Gastroesophageal sphincter (tissue), 4 donors: ENCODE data around the gene DNAAF1. TPM values are rescaled to one million over a fixed set of nuclear protein-coding genes. Genes with fewer than 3 reads are reported as not detected.

ENCODE experiments used
- ATAC-seq: fragments of 150-250 bp; one replicate; pipeline ENCODE4 v1.9.1; 2016; ENCODE audit warnings: mild to moderate bottlenecking, moderate library complexity
- H3K27ac ChIP-seq, 4 donors: fragments of 200-600 bp; sonication (generic) in 3 of 4; 1 replicate in 3 of 4; 2 replicates in 1 of 4; pipeline ENCODE4 v1.5.1; 2016 to 2019
- H3K27me3 ChIP-seq: fragments of 200-600 bp; sonication (generic); one replicate; pipeline ENCODE4 v1.5.1; 2019
- H3K36me3 ChIP-seq, 2 donors: fragments of 200-600 bp; sonication (generic); one replicate each; pipeline ENCODE4 v1.5.1; 2019; ENCODE audit warnings: control low read depth in 1 of 2
- H3K4me1 ChIP-seq, 3 donors: fragments of 200-600 bp; sonication (generic); 1 replicate in 2 of 3; 2 replicates in 1 of 3; pipeline ENCODE4 v1.5.1; 2016 to 2019; ENCODE audit warnings: control low read depth in 2 of 3
- H3K4me3 ChIP-seq, 2 donors: fragments of 200-600 bp; sonication (generic); one replicate each; pipeline ENCODE4 v1.5.1; 2019; ENCODE audit warnings: mild to moderate bottlenecking in 1 of 2, moderate library complexity in 1 of 2
- H3K9me3 ChIP-seq, 3 donors: fragments of 200-600 bp; sonication (generic); one replicate each; pipeline ENCODE4 v1.5.1; 2017 to 2019; ENCODE audit warnings: control low read depth in 2 of 3
- CTCF ChIP-seq, 4 experiments: fragments of 200-600 bp in 2 of 4; fragments of 450-650 bp in 2 of 4; sonication (generic) in 1 of 4; IDR thresholded peaks; one replicate each; pipeline ENCODE4 v1.5.1; 2017 to 2019; ENCODE audit warnings: antibody characterized with exemption in 4 of 4, mild to moderate bottlenecking in 2 of 4, moderate library complexity in 2 of 4
- EP300 ChIP-seq: sonication (generic); formaldehyde crosslinking; IDR thresholded peaks from one replicate; pipeline ENCODE4 v1.6.1; 2017; ENCODE audit warnings: antibody characterized with exemption, mild to moderate bottlenecking
- POLR2A ChIP-seq, 2 donors: fragments of 450-650 bp; IDR thresholded peaks; one replicate each; pipeline ENCODE4 v1.6.1; 2017; ENCODE audit warnings: antibody characterized with exemption in 2 of 2, mild to moderate bottlenecking in 2 of 2, moderate library complexity in 1 of 2
- POLR2AphosphoS5 ChIP-seq: sonication (generic); formaldehyde crosslinking; IDR thresholded peaks from one replicate; pipeline ENCODE4 v1.6.1; 2017; ENCODE audit warnings: antibody characterized with exemption
- WGBS, 2 donors: methylation state at CpG; one replicate each; pipeline ENCODE4 v1.1.5; 2018; ENCODE audit warnings: low coverage in 1 of 2; 5-methylcytosine and 5-hydroxymethylcytosine counted together
- total RNA-seq, 4 donors: library from RNA; depleted of rRNA; stranded (reverse); fragments of >200 nt; gene quantifications; one replicate each; pipeline ENCODE4 v1.1.0, GENCODE V29; 2016

DNAAF1 gene
- total RNA-seq, 4 donors from 2014 or later = 0.27 TPM; not detected in 3

GRCh38 chr16:84226026-84226425 is 80.9 kb downstream of the DNAAF1 start:
- Histone ChIP-seq H3K27ac (no peak overlapping the region), H3K36me3 (no peaks in the 10 kb centered on the region), H3K4me1 (peaks cover 0 to 12% (median 8%) of the 10 kb centered on the region in 3 donors), H3K9me3 (no peaks in the 10 kb centered on the region), H3K27me3 (no peaks in the 10 kb centered on the region), H3K4me3 (no peak overlapping the region)
- WGBS, 2 donors = 68 to 90% methylated on average over 2 to 6 of the region's 8 CpGs
- TF ChIP-seq EP300 (no peak), POLR2AphosphoS5 (no peak), CTCF (IDR thresholded peaks at IDR 0.05) (no peak), POLR2A (IDR thresholded peaks at IDR 0.05) (no peak)
- no peak for ATAC-seq

Other genes starting within 250 kb of the DNAAF1 start
- gene MLYCD, start 246.2 kb upstream of the DNAAF1 start, total RNA-seq = 10 to 100 TPM in 3 of 4 donors, 1 to 10 TPM in 1; 9.9 to 17.6 (median 12.2) TPM
- gene OSGIN1, start 192.1 kb upstream of the DNAAF1 start, total RNA-seq = 10 to 100 TPM in 2 of 4 donors, 1 to 10 TPM in 2; 7.9 to 12.5 (median 9.4) TPM
- 1 to 10 TPM in 1 of 4 donors, not detected in 3; 1.1 TPM for gene NECAB2, start 177.1 kb upstream of the DNAAF1 start, total RNA-seq
- not detected for gene SLC38A8, start 102.5 kb upstream of the DNAAF1 start, total RNA-seq
- gene MBTPS1, start 28.4 kb upstream of the DNAAF1 start, total RNA-seq = 10 to 100 TPM; 84.0 to 98.6 (median 90.9) TPM
- gene HSDL1, start 131 bp upstream of the DNAAF1 start, total RNA-seq = 10 to 100 TPM; 10.1 to 19.2 (median 13.3) TPM
- gene TAF1C, start 41.7 kb downstream of the DNAAF1 start, total RNA-seq = 10 to 100 TPM; 16.1 to 51.4 (median 33.2) TPM
- gene ADAD2, start 45.8 kb downstream of the DNAAF1 start, total RNA-seq = under 1 TPM in 3 of 4 donors, not detected in 1; 0.27 to 0.47 (median 0.31) TPM
- not detected for gene KCNG4, start 94.7 kb downstream of the DNAAF1 start, total RNA-seq
- 10 to 100 TPM; 25.0 to 53.1 (median 38.2) TPM for gene WFDC1, start 149.6 kb downstream of the DNAAF1 start, total RNA-seq
- gene ATP2C2, start 223.2 kb downstream of the DNAAF1 start, total RNA-seq = 1 to 10 TPM in 1 of 4 donors, under 1 TPM in 2, not detected in 1; 0.13 to 1.3 (median 0.31) TPM